Lower leg skin (tissue), 3 donors: ENCODE measurements around the gene ADAM22.

Experiments
- POLR2A ChIP-seq, 2 donors: fragments of 450-650 bp; IDR thresholded peaks; one replicate each; pipeline ENCODE4 v1.6.1; 2016 to 2017; ENCODE audit warnings: antibody characterized with exemption in 2 of 2, mild to moderate bottlenecking in 1 of 2, moderate library complexity in 1 of 2
- TF ChIP-seq, protein P1 (sequence below), 3 donors: fragments of 450-650 bp; IDR thresholded peaks; one replicate each; pipeline ENCODE4 v1.5.1; 2016; ENCODE audit warnings: antibody characterized with exemption in 3 of 3, mild to moderate bottlenecking in 3 of 3, moderate library complexity in 2 of 3

DNA sequence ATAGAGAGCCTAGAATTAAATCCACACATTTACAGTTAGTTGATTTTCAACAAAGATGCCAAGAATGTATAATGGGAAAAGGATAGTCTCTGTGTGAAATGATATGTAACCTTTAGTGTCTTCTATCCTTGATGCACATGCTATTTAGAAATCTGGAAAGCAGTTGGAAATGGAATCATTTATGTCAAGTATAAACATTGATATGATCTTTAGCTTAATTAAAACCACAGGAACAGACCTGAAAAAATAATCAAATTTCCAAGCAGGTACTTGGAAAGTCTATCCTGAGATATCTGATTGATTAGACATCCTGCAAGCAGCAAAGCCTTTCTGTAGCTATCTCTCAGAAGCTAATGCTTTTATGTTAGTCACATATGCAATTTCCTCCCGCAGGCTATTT, 310.2 kb downstream of the ADAM22 start:
- TF ChIP-seq POLR2A (IDR thresholded peaks at IDR 0.05), result no peak
- TF ChIP-seq, protein P1, sequence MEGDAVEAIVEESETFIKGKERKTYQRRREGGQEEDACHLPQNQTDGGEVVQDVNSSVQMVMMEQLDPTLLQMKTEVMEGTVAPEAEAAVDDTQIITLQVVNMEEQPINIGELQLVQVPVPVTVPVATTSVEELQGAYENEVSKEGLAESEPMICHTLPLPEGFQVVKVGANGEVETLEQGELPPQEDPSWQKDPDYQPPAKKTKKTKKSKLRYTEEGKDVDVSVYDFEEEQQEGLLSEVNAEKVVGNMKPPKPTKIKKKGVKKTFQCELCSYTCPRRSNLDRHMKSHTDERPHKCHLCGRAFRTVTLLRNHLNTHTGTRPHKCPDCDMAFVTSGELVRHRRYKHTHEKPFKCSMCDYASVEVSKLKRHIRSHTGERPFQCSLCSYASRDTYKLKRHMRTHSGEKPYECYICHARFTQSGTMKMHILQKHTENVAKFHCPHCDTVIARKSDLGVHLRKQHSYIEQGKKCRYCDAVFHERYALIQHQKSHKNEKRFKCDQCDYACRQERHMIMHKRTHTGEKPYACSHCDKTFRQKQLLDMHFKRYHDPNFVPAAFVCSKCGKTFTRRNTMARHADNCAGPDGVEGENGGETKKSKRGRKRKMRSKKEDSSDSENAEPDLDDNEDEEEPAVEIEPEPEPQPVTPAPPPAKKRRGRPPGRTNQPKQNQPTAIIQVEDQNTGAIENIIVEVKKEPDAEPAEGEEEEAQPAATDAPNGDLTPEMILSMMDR (IDR thresholded peaks at IDR 0.05), result no peak
